GM18858 (cell line): ENCODE results near the gene ULK4.
"Not testable (repeated sequence)": the region's sequence is repeated elsewhere in the genome, so short reads cannot be mapped to it uniquely, and the experiment has no call there.

Experiments
- ATAC-seq: cut with Tn5 transposase; IDR thresholded peaks from one replicate; pipeline ENCODE4 v1.9.1; 2021; ENCODE audit not compliant: unreplicated experiment

The ULK4 gene

GRCh38 chr3:41792806-41793205 is 169.1 kb downstream of the ULK4 start:
- ATAC-seq: no peak

- no peak for ATAC-seq
Observed at GRCh38 chr3:41769106-41769505, 192.8 kb downstream of the ULK4 start.

- ATAC-seq: no peak
Observed at GRCh38 chr3:41768363-41768762, 193.5 kb downstream of the ULK4 start.

GRCh38 chr3:41762867-41763266 is 199.0 kb downstream of the ULK4 start:
- not testable (repeated sequence) for ATAC-seq

- ATAC-seq: no peak
Observed at GRCh38 chr3:41753651-41754050, 208.3 kb downstream of the ULK4 start.

- ATAC-seq: no peak
Observed at GRCh38 chr3:41751597-41751996, 210.3 kb downstream of the ULK4 start.

- no peak for ATAC-seq
Observed at GRCh38 chr3:41749988-41750387, 211.9 kb downstream of the ULK4 start.

- ATAC-seq: no peak
Observed at GRCh38 chr3:41746215-41746614, 215.7 kb downstream of the ULK4 start.

GRCh38 chr3:41742121-41742520 is 219.8 kb downstream of the ULK4 start:
- ATAC-seq: no peak

- no peak for ATAC-seq
Observed at GRCh38 chr3:41740374-41740886, 221.5 kb downstream of the ULK4 start.

- ATAC-seq: no peak
Observed at GRCh38 chr3:41726891-41727290, 235.0 kb downstream of the ULK4 start.

GRCh38 chr3:41717641-41718040 is 244.3 kb downstream of the ULK4 start:
- ATAC-seq: no peak

GRCh38 chr3:41716471-41716870 is 245.4 kb downstream of the ULK4 start:
- no peak for ATAC-seq

- ATAC-seq: no peak
Observed at GRCh38 chr3:41715376-41715775, 246.5 kb downstream of the ULK4 start.

- no peak for ATAC-seq
Observed at GRCh38 chr3:41711651-41712050, 250.3 kb downstream of the ULK4 start.

- no peak for ATAC-seq
Observed at GRCh38 chr3:41710646-41711388, 251.1 kb downstream of the ULK4 start.

GRCh38 chr3:41709213-41709612 is 252.7 kb downstream of the ULK4 start:
- ATAC-seq: not testable (repeated sequence)

GRCh38 chr3:41708176-41708575 is 253.7 kb downstream of the ULK4 start:
- no peak for ATAC-seq

- no peak for ATAC-seq
Observed at GRCh38 chr3:41705893-41706292, 256.0 kb downstream of the ULK4 start.

GRCh38 chr3:41701191-41701698 is 260.7 kb downstream of the ULK4 start:
- ATAC-seq: no peak

- ATAC-seq: no peak
Observed at GRCh38 chr3:41700155-41700554, 261.7 kb downstream of the ULK4 start.

- no peak for ATAC-seq
Observed at GRCh38 chr3:41698898-41699297, 263.0 kb downstream of the ULK4 start.

- ATAC-seq: no peak
Observed at GRCh38 chr3:41697702-41698101, 264.2 kb downstream of the ULK4 start.
